ENCODE measurements around the gene WDR47. TPM values are rescaled to one million over a fixed set of nuclear protein-coding genes. Genes with fewer than 3 reads are reported as not detected.

The WDR47 gene
- total and polyA plus RNA-seq, 2 of the 8 experiments (the other 6 are each of a cell fraction or from before 2014, with no cell fraction given): 1.9 to 6.7 TPM

GRCh38 chr1:109040627-109040988, 1.3 kb downstream of the WDR47 start (continued):
- TF ChIP-seq E2F6 (IDR thresholded peaks at IDR 0.05) (no peak), NRF1 (IDR thresholded peaks at IDR 0.05; ENCODE audit: low read depth, low read length) (no peak), KDM1A (IDR thresholded peaks at IDR 0.05; ENCODE audit: borderline replicate concordance, low read length) (no peak), CBX5 (IDR thresholded peaks at IDR 0.05; ENCODE audit: low read depth, low read length) (no peak), GABPA (IDR thresholded peaks at IDR 0.05; ENCODE audit: borderline replicate concordance, insufficient read depth, low read length) (no peak)
